Endothelial cell of umbilical vein (primary cell): ENCODE data around the gene PIK3R2. TPM values are rescaled to one million over a fixed set of nuclear protein-coding genes. Genes with fewer than 3 reads are reported as not detected.

Experiments used
- BruUV-seq: library from RNA; stranded (reverse); fragments of 400-500 nt; replicated peaks from 2 replicates; lab custom pipeline; 2021; lab: Mats Ljungman, UMichigan
- CTCF ChIA-PET: fragments of 300-600, 350-600 bp; sonication (Branson Sonifier 250); formaldehyde crosslinking; loops from one replicate; lab custom pipeline; 2021; ENCODE audit warnings: antibody characterized with exemption, inconsistent platforms; lab: Charles Lee
- POLR2A ChIA-PET: fragments of 300-600, 350-600 bp; sonication (Branson Sonifier 250); formaldehyde crosslinking; loops from one replicate; lab custom pipeline; 2021; ENCODE audit warnings: antibody characterized with exemption, inconsistent platforms; lab: Charles Lee
- DNase-seq: peaks from one replicate; pipeline ENCODE4 v3.0.0-alpha.2; 2011; ENCODE audit warnings: low read depth, low spot score
- FAIRE-seq: peaks from 2 replicates; lab custom pipeline; 2011; peaks lifted over from hg19 to GRCh38; lab: Jason Lieb, UNC
- H2AFZ ChIP-seq: 2 replicates; pipeline ENCODE4 v1.6.0; 2012; ENCODE audit warnings: low read depth, low read length, control low read depth, inconsistent platforms
- H3K27ac ChIP-seq: 2 replicates; pipeline ENCODE4 v1.5.1; 2011; ENCODE audit warnings: low read depth, mild to moderate bottlenecking, control low read depth, low read length, moderate library complexity; ENCODE audit not compliant: insufficient read depth
- H3K27me3 ChIP-seq, 2 experiments: 2 replicates each; pipeline versions ENCODE4 v1.6.0 to v1.6.1; 2011; ENCODE audit warnings: low read length in 2 of 2, mixed read lengths in 1 of 2; ENCODE audit not compliant: control insufficient read depth in 2 of 2, insufficient read depth in 2 of 2
- H3K36me3 ChIP-seq, 2 experiments: 2 replicates in 1 of 2; 3 replicates in 1 of 2; pipeline ENCODE4 v1.5.1; 2011; ENCODE audit warnings: low read length in 2 of 2, mild to moderate bottlenecking in 1 of 2, moderate library complexity in 1 of 2; ENCODE audit not compliant: control insufficient read depth in 2 of 2, insufficient read depth in 2 of 2; ENCODE audit errors: extremely low read depth in 1 of 2
- H3K4me1 ChIP-seq: 3 replicates; pipeline ENCODE4 v1.5.1; 2011; ENCODE audit warnings: mild to moderate bottlenecking, low read length; ENCODE audit not compliant: control insufficient read depth, insufficient read depth; ENCODE audit errors: extremely low read depth
- H3K4me2 ChIP-seq: 2 replicates; pipeline ENCODE4 v1.6.1; 2011; ENCODE audit warnings: low read length, control low read depth, mixed read lengths; ENCODE audit not compliant: insufficient read depth
- H3K4me3 ChIP-seq, 3 experiments: fragments of 200-600 bp in 1 of 3; sonication (generic), shearing (Covaris generic) in 1 of 3; replicated peaks in 1 of 3; 2 replicates each; pipeline ENCODE4 v1.5.1; 2011 to 2016; ENCODE audit warnings: control low read depth in 3 of 3, low read length in 3 of 3, mild to moderate bottlenecking in 2 of 3, inconsistent platforms in 1 of 3, low read depth in 1 of 3, moderate library complexity in 1 of 3; ENCODE audit not compliant: insufficient read depth in 1 of 3
- H3K79me2 ChIP-seq: 2 replicates; pipeline ENCODE4 v1.6.0; 2012; ENCODE audit warnings: low read length, inconsistent platforms; ENCODE audit not compliant: control insufficient read depth, insufficient read depth
- H3K9ac ChIP-seq: replicated peaks from 2 replicates; pipeline ENCODE3; 2011; ENCODE audit warnings: low read length, control low read depth; ENCODE audit not compliant: insufficient read depth; ENCODE audit errors: extremely low read depth
- H3K9me1 ChIP-seq: replicated peaks from 3 replicates; pipeline ENCODE4 v1.6.0; 2011; ENCODE audit warnings: mild to moderate bottlenecking, low read length; ENCODE audit not compliant: control insufficient read depth, insufficient read depth; ENCODE audit errors: extremely low read depth
- H3K9me3 ChIP-seq: replicated peaks from 2 replicates; pipeline ENCODE4 v1.5.1; 2012; ENCODE audit warnings: low read length, inconsistent platforms; ENCODE audit not compliant: control insufficient read depth, insufficient read depth
- H4K20me1 ChIP-seq: replicated peaks from 2 replicates; pipeline ENCODE3; 2011; ENCODE audit warnings: mild to moderate bottlenecking, low read length; ENCODE audit not compliant: control insufficient read depth, insufficient read depth; ENCODE audit errors: extremely low read depth
- CTCF ChIP-seq, 2 donors: IDR thresholded peaks; 1 replicate in 1 of 2; 2 replicates in 1 of 2; pipeline ENCODE4 v1.5.1; 2011; ENCODE audit warnings: low read length in 2 of 2, mild to moderate bottlenecking in 2 of 2, moderate library complexity in 2 of 2, control low read depth in 1 of 2, inconsistent platforms in 1 of 2, low read depth in 1 of 2; ENCODE audit not compliant: insufficient read depth in 1 of 2; ENCODE audit errors: extremely low read depth in 1 of 2
- FOS ChIP-seq: IDR thresholded peaks from 2 replicates; pipeline ENCODE4 v1.6.1; 2011; ENCODE audit warnings: mild to moderate bottlenecking, low read length, moderate library complexity, borderline replicate concordance; ENCODE audit not compliant: insufficient read depth
- MAX ChIP-seq: IDR thresholded peaks from 2 replicates; pipeline ENCODE4 v1.6.1; 2011; ENCODE audit not compliant: insufficient read depth, insufficient read length
- POLR2A ChIP-seq: IDR thresholded peaks from 2 replicates; pipeline ENCODE4 v1.6.1; 2012; ENCODE audit warnings: low read depth, mild to moderate bottlenecking, control low read depth, low read length
- POLR2AphosphoS5 ChIP-seq: IDR thresholded peaks from 2 replicates; pipeline ENCODE4 v1.6.1; 2012; ENCODE audit warnings: low read depth, mild to moderate bottlenecking, control low read depth, low read length, moderate library complexity; ENCODE audit not compliant: insufficient read depth
- dilution Hi-C: fragments of 300-500 bp; cut with MboI; formaldehyde crosslinking; loops from one replicate; pipeline ENCODE4 v1.15.0; 2019; ENCODE audit warnings: low sequenced_read_pairs; ENCODE audit not compliant: extremely low pct_ligation_motif_present
- intact Hi-C: fragments of 100-400 bp; cut with micrococcal nuclease; formaldehyde crosslinking; loops from one replicate; pipeline ENCODE4 v1.10.0; 2022
- polyA plus RNA-seq, 4 experiments: library from polyadenylated mRNA; depleted of rRNA in 3 of 4; stranded (reverse) in 3 of 4; unstranded in 1 of 4; fragments of >200 nt; gene quantifications; 2 replicates each; pipeline versions ENCODE4 v1.2.1 to v1.2.3, GENCODE V29; 2011 to 2012; ENCODE audit warnings: missing spikeins in 1 of 4
- total RNA-seq: library from RNA; stranded (reverse); gene quantifications from 2 replicates; pipeline ENCODE4 v1.2.3, GENCODE V29; 2021

Gene PIK3R2
- total and polyA plus RNA-seq, 2 donors (not counting 3 experiments of a cell fraction or from before 2014, with no cell fraction given), result 8.1 to 15.2 TPM

GRCh38 chr19:18152442-18152816, 534 bp upstream of the PIK3R2 start:
- FAIRE-seq, result no peak
- CTCF ChIA-PET, result interaction anchor here (0.7 to 3.0 kb wide), 11 partner anchors 10 to 214 kb away, joined by 3 to 55 read pairs (median 4); partner anchors contain the start of gene ARRDC2
- Histone ChIP-seq H4K20me1 (no peaks in the 10 kb centered on the region), H3K36me3 (peaks cover 0 to 4% of the 10 kb centered on the region in 2 experiments), H3K27me3 (no peaks in the 10 kb centered on the region), H3K4me3 (peak overlapping the region in 2 of 3 experiments; percentile 38 to 68), H3K79me2 (peaks cover 11% of the 10 kb centered on the region), H3K27ac (peak overlapping the region; percentile 88), H2AFZ (peak overlapping the region; percentile 90), H3K9ac (peak overlapping the region; percentile 99), H3K9me1 (no peaks in the 10 kb centered on the region), H3K4me2 (peak overlapping the region; percentile 67), H3K9me3 (no peaks in the 10 kb centered on the region), H3K4me1 (peaks cover 21% of the 10 kb centered on the region)
- POLR2A ChIA-PET, result no interaction called here
- intact Hi-C loops, result loop anchor here (1.0 to 2.0 kb wide), 5 partner anchors 34 to 145 kb away; partner anchors contain the start of genes MPV17L2 and RAB3A
- BruUV-seq, result TSS peak; percentile 48
- peak; percentile 84 for TF ChIP-seq POLR2A
- peak; percentile 53 for TF ChIP-seq MAX
- TF ChIP-seq POLR2AphosphoS5, result peak; percentile 75
- no peak for TF ChIP-seq FOS
- TF ChIP-seq CTCF (IDR thresholded peaks at IDR 0.05; ENCODE audit: extremely low read depth in 1 of 2, insufficient read depth in 1 of 2, low read depth in 1 of 2, low read length in 2 of 2), result peak; percentile 70 to 83
- peak; percentile 97 for DNase-seq
- dilution Hi-C loops, result no loop called here
